ENCODE data around the gene ADAMTS8. TPM values are rescaled to one million over a fixed set of nuclear protein-coding genes. Genes with fewer than 3 reads are reported as not detected.
A peak's percentile ranks its signal among the peaks of the same experiment; 100 is the strongest.

The ADAMTS8 gene
- total RNA-seq, 1 experiment from 2014 or later: not detected

DNA sequence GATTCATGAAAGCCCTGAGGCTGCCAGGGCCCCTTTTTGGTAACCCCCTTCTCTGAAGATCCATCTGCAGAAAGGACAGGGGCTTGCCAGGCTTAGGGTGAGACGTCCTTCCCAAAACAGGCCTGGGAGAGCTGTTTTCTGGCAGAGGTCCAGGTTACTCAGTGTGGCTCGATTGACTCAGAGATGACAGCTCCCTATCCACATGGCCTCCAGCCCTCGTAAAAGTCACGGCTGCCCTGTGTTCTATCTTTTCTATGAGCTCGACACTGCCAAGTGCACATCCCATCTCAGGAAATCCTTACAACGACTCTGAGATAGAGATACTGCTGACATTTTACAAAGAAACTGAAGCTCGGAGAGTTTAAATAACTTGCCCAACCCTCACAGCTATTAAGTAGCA, 20.4 kb downstream of the ADAMTS8 start:
- DNase-seq: peak; percentile 99
- TF ChIP-seq, protein P1, sequence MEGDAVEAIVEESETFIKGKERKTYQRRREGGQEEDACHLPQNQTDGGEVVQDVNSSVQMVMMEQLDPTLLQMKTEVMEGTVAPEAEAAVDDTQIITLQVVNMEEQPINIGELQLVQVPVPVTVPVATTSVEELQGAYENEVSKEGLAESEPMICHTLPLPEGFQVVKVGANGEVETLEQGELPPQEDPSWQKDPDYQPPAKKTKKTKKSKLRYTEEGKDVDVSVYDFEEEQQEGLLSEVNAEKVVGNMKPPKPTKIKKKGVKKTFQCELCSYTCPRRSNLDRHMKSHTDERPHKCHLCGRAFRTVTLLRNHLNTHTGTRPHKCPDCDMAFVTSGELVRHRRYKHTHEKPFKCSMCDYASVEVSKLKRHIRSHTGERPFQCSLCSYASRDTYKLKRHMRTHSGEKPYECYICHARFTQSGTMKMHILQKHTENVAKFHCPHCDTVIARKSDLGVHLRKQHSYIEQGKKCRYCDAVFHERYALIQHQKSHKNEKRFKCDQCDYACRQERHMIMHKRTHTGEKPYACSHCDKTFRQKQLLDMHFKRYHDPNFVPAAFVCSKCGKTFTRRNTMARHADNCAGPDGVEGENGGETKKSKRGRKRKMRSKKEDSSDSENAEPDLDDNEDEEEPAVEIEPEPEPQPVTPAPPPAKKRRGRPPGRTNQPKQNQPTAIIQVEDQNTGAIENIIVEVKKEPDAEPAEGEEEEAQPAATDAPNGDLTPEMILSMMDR (conservative IDR thresholded peaks at IDR 0.05; ENCODE audit: low read depth, low read length): no peak
- no peak for TF ChIP-seq EZH2phosphoT487 (IDR thresholded peaks at IDR 0.05; ENCODE audit: borderline replicate concordance, low read length)
- no peak for TF ChIP-seq EZH2 (IDR thresholded peaks at IDR 0.05; ENCODE audit: low read length, unreplicated experiment)

DNA sequence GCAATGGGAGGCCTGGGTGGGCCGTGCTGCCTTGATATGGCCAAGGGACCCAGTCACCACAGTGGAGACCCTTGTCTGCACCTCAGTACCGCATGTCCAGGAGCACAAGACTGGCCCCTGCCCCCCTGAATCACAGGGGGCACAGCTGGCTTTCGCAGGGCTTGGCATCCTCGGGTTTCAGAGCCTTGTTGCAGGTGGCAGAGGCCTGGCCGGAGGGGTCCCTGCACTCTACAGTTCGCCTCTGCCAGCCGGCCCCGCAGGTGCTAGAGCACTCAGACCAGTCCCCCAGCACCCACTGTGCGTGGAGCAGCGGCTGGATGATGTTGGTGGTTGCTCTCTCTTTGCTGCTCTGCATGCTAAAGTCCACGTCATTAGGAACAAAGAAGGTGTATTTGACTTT, 23.0 kb downstream of the ADAMTS8 start:
- no peak for ATAC-seq
- H3K9me3 ChIP-seq (ENCODE audit: low read length): no peaks in the 10 kb centered on the region
- H3K4me1 ChIP-seq (ENCODE audit: insufficient read depth, low read length): peaks cover 32% of the 10 kb centered on the region
- ChIA-PET CTCF (no interaction called here), POLR2A (ENCODE audit: unreplicated experiment) (no interaction called here)
- no peaks in the 10 kb centered on the region for H3F3A ChIP-seq (ENCODE audit: low read length, unreplicated experiment)
- H3K79me2 ChIP-seq (ENCODE audit: low read length): no peaks in the 10 kb centered on the region
- TF ChIP-seq, protein P1 (conservative IDR thresholded peaks at IDR 0.05; ENCODE audit: low read depth, low read length): no peak
- H4K20me1 ChIP-seq (ENCODE audit: low read length): no peaks in the 10 kb centered on the region
- no peaks in the 10 kb centered on the region; the same call in 1 of the 2 replicates for H3K27me3 ChIP-seq (ENCODE audit: low read length)
- H3K9ac ChIP-seq (ENCODE audit: low read length): no peak overlapping the region
- intact Hi-C loops (cut with micrococcal nuclease): no loop called here
- H3K9me2 ChIP-seq (replicated peaks; ENCODE audit: low read length): no peaks in the 10 kb centered on the region
- H2AFZ ChIP-seq (ENCODE audit: low read length): no peak overlapping the region
- no peak overlapping the region for H3K27ac ChIP-seq (ENCODE audit: low read length)
- H3K4me3 ChIP-seq (ENCODE audit: low read length): no peak overlapping the region
- no peak for DNase-seq
- no TSS peak for BruUV-seq (replicated peaks)
- H3K4me2 ChIP-seq (ENCODE audit: low read length): no peak overlapping the region
- no peaks in the 10 kb centered on the region for H3K36me3 ChIP-seq (ENCODE audit: low read depth, low read length)

More for the DNA sequence above, 20.4 kb downstream of the ADAMTS8 start:
- peak overlapping the region; percentile 36 for H3K4me2 ChIP-seq (ENCODE audit: low read length)
- ChIA-PET POLR2A (ENCODE audit: unreplicated experiment) (interaction anchor here (0.6 kb wide), 1 partner anchor 462 kb away, joined by 4 read pairs; no protein-coding TSS in a partner anchor), CTCF (interaction anchor here (0.6 to 1.1 kb wide), 4 partner anchors 18 to 195 kb away, joined by 3 to 7 read pairs (median 4); no protein-coding TSS in a partner anchor)
- H3K4me1 ChIP-seq (ENCODE audit: insufficient read depth, low read length): peaks cover 30% of the 10 kb centered on the region
- peak overlapping the region; percentile 9; the same call in 1 of the 2 replicates for H3K27ac ChIP-seq (ENCODE audit: low read length)
- intact Hi-C loops (cut with micrococcal nuclease): no loop called here
- peak; percentile 93 for ATAC-seq
- H3F3A ChIP-seq (ENCODE audit: low read length, unreplicated experiment): no peaks in the 10 kb centered on the region
- no peaks in the 10 kb centered on the region for H3K36me3 ChIP-seq (ENCODE audit: low read depth, low read length)
- no peaks in the 10 kb centered on the region for H3K9me3 ChIP-seq (ENCODE audit: low read length)
- no peak overlapping the region for H3K9ac ChIP-seq (ENCODE audit: low read length)
- no peaks in the 10 kb centered on the region for H4K20me1 ChIP-seq (ENCODE audit: low read length)
- H3K9me2 ChIP-seq (replicated peaks; ENCODE audit: low read length): no peaks in the 10 kb centered on the region
- H3K79me2 ChIP-seq (ENCODE audit: low read length): no peaks in the 10 kb centered on the region
- H3K4me3 ChIP-seq (ENCODE audit: low read length): no peak overlapping the region
- BruUV-seq (replicated peaks): no TSS peak
- H3K27me3 ChIP-seq (ENCODE audit: low read length): no peaks in the 10 kb centered on the region; the same call in 1 of the 2 replicates
- no peak overlapping the region for H2AFZ ChIP-seq (ENCODE audit: low read length)

DNA sequence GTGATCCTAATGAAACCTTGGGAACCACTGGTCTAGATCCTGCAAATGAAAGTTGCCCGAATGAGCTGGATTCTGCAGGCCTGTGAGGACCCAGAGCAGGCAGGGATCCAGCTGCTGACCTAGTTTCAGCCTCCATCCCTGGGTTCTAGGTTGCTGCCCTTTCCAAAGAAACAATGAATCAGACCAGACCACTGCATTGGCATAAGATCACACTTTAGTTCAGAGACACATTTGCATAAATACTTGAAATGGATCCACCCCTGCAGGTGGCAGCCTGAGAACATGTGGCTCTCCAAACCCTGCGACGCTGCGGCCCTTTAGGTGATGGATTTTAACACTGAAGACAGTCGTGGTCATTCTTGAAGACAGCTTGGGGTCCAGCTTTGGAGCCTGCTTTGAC, 23.7 kb downstream of the ADAMTS8 start:
- POLR2A ChIA-PET (ENCODE audit: unreplicated experiment): no interaction called here
- CTCF ChIA-PET: no interaction called here
- no peak for ATAC-seq

More for the DNA sequence above, 23.7 kb downstream of the ADAMTS8 start:
- Histone ChIP-seq H3K4me2 (ENCODE audit: low read length) (no peak overlapping the region), H3K79me2 (ENCODE audit: low read length) (no peaks in the 10 kb centered on the region), H3F3A (ENCODE audit: low read length, unreplicated experiment) (no peaks in the 10 kb centered on the region), H3K4me1 (ENCODE audit: insufficient read depth, low read length) (peaks cover 32% of the 10 kb centered on the region), H3K27ac (ENCODE audit: low read length) (no peak overlapping the region), H4K20me1 (ENCODE audit: low read length) (no peaks in the 10 kb centered on the region), H3K9me3 (ENCODE audit: low read length) (no peaks in the 10 kb centered on the region), H3K27me3 (ENCODE audit: low read length) (0 out of 2 replicates have a peak, but pooled peaks cover 3% of the 10 kb centered on the region), H3K9ac (ENCODE audit: low read length) (no peak overlapping the region), H2AFZ (ENCODE audit: low read length) (no peak overlapping the region), H3K4me3 (ENCODE audit: low read length) (no peak overlapping the region), H3K36me3 (ENCODE audit: low read depth, low read length) (no peaks in the 10 kb centered on the region), H3K9me2 (replicated peaks; ENCODE audit: low read length) (no peaks in the 10 kb centered on the region)
- DNase-seq: no peak
- BruUV-seq (replicated peaks): no TSS peak
- TF ChIP-seq EZH2phosphoT487 (IDR thresholded peaks at IDR 0.05; ENCODE audit: borderline replicate concordance, low read length): no peak
- TF ChIP-seq, protein P1 (conservative IDR thresholded peaks at IDR 0.05; ENCODE audit: low read depth, low read length): no peak
- TF ChIP-seq EZH2 (IDR thresholded peaks at IDR 0.05; ENCODE audit: low read length, unreplicated experiment): no peak
- intact Hi-C loops (cut with micrococcal nuclease): no loop called here

Data from PC-3 (cell line).